Activated CD4-positive, alpha-beta T cell treated with anti-CD3 and anti-CD28 coated beads, Interleukin-2, amount 10 ng/mL, durations not matched to agents 24 days and 14 days (primary cell): Measurements from ENCODE around the gene DCK. TPM values are rescaled to one million over a fixed set of nuclear protein-coding genes. Genes with fewer than 3 reads are reported as not detected.
"Not testable (repeated sequence)": the region's sequence is repeated elsewhere in the genome, so short reads cannot be mapped to it uniquely, and the experiment has no call there.

Source experiments
- DNase-seq: peaks from one replicate; pipeline ENCODE4 v3.0.0; 2022
- H3K27ac Mint-ChIP-seq: one replicate; pipeline ENCODE4 v1.8.0; 2022; ENCODE audit warnings: mild to moderate bottlenecking, mixed read lengths
- H3K27me3 Mint-ChIP-seq: one replicate; pipeline ENCODE4 v1.8.0; 2022; ENCODE audit warnings: mixed read lengths
- H3K36me3 Mint-ChIP-seq: one replicate; pipeline ENCODE4 v1.8.0; 2022; ENCODE audit warnings: low read depth, mild to moderate bottlenecking, mixed read lengths
- H3K4me1 Mint-ChIP-seq: one replicate; pipeline ENCODE4 v1.8.0; 2021; ENCODE audit warnings: mixed read lengths
- H3K4me3 Mint-ChIP-seq: one replicate; pipeline ENCODE4 v1.8.0; 2022; ENCODE audit warnings: mild to moderate bottlenecking, moderate library complexity, mixed read lengths
- H3K9me3 Mint-ChIP-seq: one replicate; pipeline ENCODE4 v1.8.0; 2021; ENCODE audit warnings: mixed read lengths
- intact Hi-C: fragments of 100-400 bp; cut with micrococcal nuclease; formaldehyde crosslinking; loops from one replicate; pipeline ENCODE4 v1.15.1; 2023
- total RNA-seq: library from RNA; stranded (reverse); gene quantifications from 2 replicates; pipeline ENCODE4 v1.2.3, GENCODE V29; 2022

DCK gene
- total RNA-seq, 1 donor from 2014 or later: 37.0 TPM

DNA sequence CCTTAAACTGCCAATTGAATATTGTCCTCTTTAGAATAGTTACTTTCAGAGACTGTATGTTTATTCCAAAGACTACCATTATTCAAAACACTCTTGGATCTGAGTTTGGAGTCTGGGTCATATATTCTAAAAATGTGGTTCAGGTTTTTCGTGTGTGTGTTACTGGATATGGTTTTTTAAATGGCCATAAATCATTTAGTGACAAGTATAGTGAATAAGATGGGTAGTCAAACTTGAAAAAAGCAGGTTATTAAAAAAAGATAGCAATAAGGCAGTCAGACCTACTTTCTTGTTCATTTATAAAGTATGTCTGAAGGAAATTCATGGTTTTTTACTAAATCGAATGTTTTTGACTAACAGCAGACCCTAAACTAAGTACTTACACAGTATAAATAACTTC lies 59.3 kb downstream of the DCK start:
- Mint-ChIP-seq H3K4me1 (no peaks in the 10 kb centered on the region), H3K27ac (no peak overlapping the region), H3K4me3 (no peak overlapping the region), H3K36me3 (no peaks in the 10 kb centered on the region), H3K27me3 (no peaks in the 10 kb centered on the region), H3K9me3 (no peaks in the 10 kb centered on the region)
- no peak for DNase-seq
- intact Hi-C loops: no loop called here

DNA sequence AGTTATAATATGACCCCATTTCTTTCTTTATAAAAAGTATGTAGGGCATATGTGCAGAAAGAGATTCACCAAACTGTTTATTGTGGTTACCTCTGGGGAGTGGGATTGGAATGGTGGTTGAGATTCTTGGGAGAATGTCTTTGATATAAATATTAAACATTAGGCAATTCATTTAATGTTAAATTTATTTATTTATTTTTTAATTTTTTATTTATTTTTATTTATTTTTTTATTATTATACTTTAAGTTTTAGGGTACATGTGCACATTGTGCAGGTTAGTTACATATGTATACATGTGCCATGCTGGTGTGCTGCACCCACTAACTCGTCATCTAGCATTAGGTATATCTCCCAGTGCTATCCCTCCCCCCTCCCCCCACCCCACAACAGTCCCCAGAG lies 60.2 kb downstream of the DCK start:
- intact Hi-C loops, DNase-seq, H3K4me1 Mint-ChIP-seq, H3K27me3 Mint-ChIP-seq, H3K9me3 Mint-ChIP-seq, H3K4me3 Mint-ChIP-seq, H3K36me3 Mint-ChIP-seq, H3K27ac Mint-ChIP-seq: not testable (repeated sequence)

DNA sequence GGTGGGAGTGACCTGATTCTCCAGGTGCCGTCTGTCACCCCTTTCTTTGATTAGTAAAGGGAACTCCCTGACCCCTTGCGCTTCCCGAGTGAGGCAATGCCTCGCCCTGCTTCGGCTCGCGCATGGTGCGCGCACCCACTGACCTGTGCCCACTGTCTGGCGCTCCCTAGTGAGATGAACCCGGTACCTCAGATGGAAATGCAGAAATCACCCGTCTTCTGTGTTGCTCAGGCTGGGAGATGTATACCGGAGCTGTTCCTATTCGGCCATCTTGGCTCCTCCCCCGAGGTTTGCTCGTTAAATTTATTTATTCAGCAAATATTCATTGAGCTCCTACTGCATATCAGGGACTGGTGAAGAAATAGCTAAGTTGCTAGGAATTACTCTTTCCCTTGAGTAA lies 66.1 kb downstream of the DCK start:
- DNase-seq, H3K4me1 Mint-ChIP-seq, H3K36me3 Mint-ChIP-seq, H3K4me3 Mint-ChIP-seq, intact Hi-C loops, H3K9me3 Mint-ChIP-seq, H3K27ac Mint-ChIP-seq: not testable (repeated sequence)
- H3K27me3 Mint-ChIP-seq: peaks cover 10% of the 10 kb centered on the region

DNA sequence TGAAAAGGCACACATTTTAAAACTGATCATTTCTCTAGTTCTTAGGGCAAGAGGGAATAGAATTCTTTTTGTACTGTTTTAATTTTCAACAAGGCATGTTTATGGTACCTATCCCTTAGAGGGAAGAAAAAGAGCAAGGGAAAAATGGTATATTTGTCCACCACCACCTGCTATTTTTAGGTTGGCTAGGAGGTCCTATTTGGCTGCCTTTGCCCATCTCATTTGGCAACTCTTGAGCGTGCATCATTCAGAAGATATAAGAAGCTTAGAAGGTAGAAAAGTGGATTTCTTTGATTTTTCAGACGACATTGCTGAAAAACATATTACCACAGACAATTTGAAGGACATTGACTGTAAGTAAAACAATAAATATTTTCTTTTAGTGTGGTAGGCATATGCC lies 69.0 kb downstream of the DCK start:
- H3K4me3 Mint-ChIP-seq: no peak overlapping the region
- H3K27me3 Mint-ChIP-seq: peaks cover 12% of the 10 kb centered on the region
- H3K27ac Mint-ChIP-seq: no peak overlapping the region
- intact Hi-C loops: no loop called here
- no peak for DNase-seq
- no peaks in the 10 kb centered on the region for H3K36me3 Mint-ChIP-seq
- H3K4me1 Mint-ChIP-seq: no peaks in the 10 kb centered on the region
- no peaks in the 10 kb centered on the region for H3K9me3 Mint-ChIP-seq

DNA sequence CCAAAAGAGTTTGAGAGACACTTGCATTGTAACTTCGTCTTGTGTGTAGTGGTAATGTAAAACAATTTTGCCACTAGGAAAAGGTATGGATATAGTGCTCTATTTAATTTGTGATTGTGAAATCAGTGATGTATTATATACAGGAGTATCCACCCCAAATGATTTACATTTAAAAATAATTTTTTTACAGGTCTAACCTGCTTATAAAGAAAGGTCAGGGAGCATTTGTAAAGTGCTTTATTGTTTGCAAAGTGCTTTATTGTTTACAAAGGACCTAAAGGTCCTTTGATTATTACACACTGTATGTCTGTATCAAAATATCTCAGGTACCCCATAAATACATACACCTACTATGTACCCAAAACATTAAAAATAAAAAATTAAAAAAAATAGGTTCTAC lies 70.3 kb downstream of the DCK start:
- Mint-ChIP-seq H3K27me3 (peaks cover 12% of the 10 kb centered on the region), H3K27ac (no peak overlapping the region), H3K4me3 (no peak overlapping the region), H3K36me3 (no peaks in the 10 kb centered on the region), H3K9me3 (no peaks in the 10 kb centered on the region), H3K4me1 (no peaks in the 10 kb centered on the region)
- intact Hi-C loops: no loop called here
- DNase-seq: no peak

DNA sequence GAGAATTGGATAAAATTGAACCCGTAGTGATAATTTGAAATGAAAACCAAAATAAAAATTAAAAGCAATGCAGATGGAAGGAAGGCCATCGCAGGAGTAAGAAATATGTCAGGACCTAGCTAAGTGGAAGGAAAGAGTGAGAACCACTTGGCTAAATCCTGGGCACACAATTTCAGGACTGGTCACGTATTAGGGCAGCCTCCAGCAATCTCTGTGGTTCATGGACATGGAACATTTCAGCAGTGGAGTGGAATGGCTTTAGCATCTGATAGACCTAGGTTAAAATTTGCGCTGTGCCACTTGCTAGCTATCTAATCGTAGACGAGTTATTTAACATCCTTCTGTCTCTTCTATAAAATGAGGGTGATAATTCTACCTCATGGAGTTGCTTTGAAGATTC lies 71.1 kb downstream of the DCK start:
- intact Hi-C loops: no loop called here
- no peaks in the 10 kb centered on the region for H3K9me3 Mint-ChIP-seq
- H3K4me1 Mint-ChIP-seq: no peaks in the 10 kb centered on the region
- H3K36me3 Mint-ChIP-seq: no peaks in the 10 kb centered on the region
- H3K27me3 Mint-ChIP-seq: peaks cover 12% of the 10 kb centered on the region
- no peak for DNase-seq
- no peak overlapping the region for H3K4me3 Mint-ChIP-seq
- H3K27ac Mint-ChIP-seq: no peak overlapping the region

DNA sequence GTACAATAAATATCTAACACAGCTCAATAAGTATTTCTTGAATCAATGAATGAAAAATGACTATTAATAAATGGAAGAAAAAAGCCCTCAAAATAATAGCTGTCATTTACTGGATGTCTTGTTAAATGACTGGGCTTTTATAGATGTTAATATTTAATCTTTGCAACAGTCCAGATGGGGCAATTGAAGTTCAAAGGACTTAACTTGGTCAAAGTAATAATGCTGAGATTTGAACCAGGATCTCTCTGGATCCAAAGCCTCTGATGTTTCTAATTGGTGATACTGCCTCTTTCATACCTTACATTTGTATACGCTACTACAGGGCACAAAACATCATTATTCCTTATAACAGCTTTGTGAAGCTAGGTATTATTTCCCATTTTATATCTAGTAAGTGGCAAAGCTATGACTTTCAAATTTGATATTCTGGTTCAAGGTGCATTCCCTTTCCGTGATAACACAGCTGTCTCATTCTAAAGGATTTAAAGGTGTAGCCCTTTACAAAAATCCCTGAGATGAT lies 72.6 kb downstream of the DCK start:
- Mint-ChIP-seq H3K27ac (no peak overlapping the region), H3K9me3 (no peaks in the 10 kb centered on the region), H3K4me3 (no peak overlapping the region), H3K27me3 (peaks cover 16% of the 10 kb centered on the region), H3K4me1 (no peaks in the 10 kb centered on the region), H3K36me3 (no peaks in the 10 kb centered on the region)
- intact Hi-C loops: no loop called here
- DNase-seq: no peak

DNA sequence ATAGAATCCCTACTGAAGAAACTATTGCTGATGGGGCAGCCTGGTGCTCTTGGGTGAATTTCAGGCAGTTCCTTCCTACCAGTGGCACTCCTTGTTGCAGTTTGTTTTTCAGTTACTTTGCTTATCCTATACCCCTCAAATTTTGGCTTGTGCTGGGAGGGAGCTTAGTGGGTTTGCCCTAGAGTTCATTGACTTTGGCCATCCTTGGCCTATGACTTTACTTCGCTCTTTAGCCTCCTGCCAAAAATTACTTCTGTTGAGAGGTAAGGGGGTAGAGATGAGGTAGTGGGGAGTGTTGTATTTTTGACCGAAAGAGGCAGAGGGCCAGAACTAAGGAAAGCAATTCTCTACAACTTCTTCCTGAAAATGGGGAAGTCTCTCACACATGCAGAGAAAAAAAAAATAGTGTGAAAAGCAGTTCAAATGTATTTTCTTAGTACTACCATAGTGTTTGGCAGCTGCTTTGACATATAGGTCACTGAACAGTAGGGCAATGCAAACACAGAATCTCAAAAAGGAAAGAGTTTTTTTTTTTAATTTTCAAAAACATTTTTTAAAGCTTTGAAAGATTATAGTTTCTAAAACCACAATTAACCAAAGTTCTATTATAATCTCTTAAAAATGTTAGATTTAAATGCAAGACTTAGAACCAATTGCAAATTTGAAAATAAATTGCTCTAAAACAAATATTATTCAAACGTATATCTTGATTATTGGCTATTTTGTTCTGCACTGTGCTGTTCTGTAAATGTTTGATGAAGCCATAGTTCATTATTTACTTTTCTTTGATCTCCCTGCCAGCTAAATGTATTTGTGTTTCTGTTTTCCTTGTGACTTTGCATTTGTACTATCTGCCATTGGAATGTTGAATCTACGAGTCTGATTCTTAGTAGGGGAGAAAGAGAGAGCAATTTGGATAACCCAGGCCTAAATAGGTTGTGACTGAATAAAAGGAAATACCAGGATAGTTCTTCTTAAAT lies 73.6 kb downstream of the DCK start:
- H3K27me3 Mint-ChIP-seq: peaks cover 12% of the 10 kb centered on the region
- DNase-seq: no peak
- no peaks in the 10 kb centered on the region for H3K4me1 Mint-ChIP-seq
- H3K27ac Mint-ChIP-seq: no peak overlapping the region
- no peaks in the 10 kb centered on the region for H3K9me3 Mint-ChIP-seq
- no peak overlapping the region for H3K4me3 Mint-ChIP-seq
- intact Hi-C loops: no loop called here
- no peaks in the 10 kb centered on the region for H3K36me3 Mint-ChIP-seq

DNA sequence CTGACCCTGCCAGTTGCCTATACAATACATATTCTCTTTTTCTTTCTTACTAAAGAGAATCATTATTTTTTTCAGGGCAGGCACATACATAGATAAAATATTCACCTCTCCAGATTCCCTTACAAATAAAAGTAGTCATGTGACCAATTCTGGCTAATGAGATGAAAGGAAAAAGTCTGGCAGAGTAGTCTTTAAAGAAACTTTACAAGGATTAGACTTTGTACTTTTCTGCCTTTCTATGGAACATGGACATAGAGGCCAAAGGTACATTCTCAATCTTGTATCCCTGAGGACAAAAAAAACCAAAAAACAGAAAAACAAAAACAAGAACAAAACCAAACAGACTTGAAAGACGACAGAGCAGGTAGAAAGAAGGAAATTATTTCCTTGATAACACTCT lies 75.6 kb downstream of the DCK start:
- Mint-ChIP-seq H3K36me3 (no peaks in the 10 kb centered on the region), H3K4me3 (no peak overlapping the region), H3K9me3 (no peaks in the 10 kb centered on the region), H3K27me3 (peaks cover 14% of the 10 kb centered on the region), H3K27ac (no peak overlapping the region), H3K4me1 (no peaks in the 10 kb centered on the region)
- intact Hi-C loops: no loop called here
- no peak for DNase-seq

DNA sequence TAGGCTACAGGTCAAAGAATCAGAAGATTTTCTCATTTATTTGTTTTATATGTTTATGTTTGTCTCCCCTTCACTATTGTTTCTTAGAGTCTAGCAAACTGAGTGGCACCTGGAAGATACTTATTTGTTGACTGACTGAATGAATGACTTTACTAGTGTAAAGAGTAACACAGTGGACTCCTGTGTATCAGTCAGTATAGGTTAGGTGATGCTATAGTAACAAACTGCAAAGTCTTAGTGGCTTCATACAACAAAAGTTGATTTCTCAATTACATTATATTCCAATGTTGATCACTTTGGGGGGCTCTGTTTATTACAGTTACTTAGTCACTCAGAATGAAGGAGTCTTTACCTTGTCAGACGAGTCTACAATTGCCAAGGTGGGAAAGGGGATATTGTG lies 76.6 kb downstream of the DCK start:
- H3K36me3 Mint-ChIP-seq: no peaks in the 10 kb centered on the region
- DNase-seq: no peak
- intact Hi-C loops: no loop called here
- H3K9me3 Mint-ChIP-seq: no peaks in the 10 kb centered on the region
- H3K27me3 Mint-ChIP-seq: peaks cover 14% of the 10 kb centered on the region
- no peak overlapping the region for H3K4me3 Mint-ChIP-seq
- no peak overlapping the region for H3K27ac Mint-ChIP-seq
- H3K4me1 Mint-ChIP-seq: no peaks in the 10 kb centered on the region

DNA sequence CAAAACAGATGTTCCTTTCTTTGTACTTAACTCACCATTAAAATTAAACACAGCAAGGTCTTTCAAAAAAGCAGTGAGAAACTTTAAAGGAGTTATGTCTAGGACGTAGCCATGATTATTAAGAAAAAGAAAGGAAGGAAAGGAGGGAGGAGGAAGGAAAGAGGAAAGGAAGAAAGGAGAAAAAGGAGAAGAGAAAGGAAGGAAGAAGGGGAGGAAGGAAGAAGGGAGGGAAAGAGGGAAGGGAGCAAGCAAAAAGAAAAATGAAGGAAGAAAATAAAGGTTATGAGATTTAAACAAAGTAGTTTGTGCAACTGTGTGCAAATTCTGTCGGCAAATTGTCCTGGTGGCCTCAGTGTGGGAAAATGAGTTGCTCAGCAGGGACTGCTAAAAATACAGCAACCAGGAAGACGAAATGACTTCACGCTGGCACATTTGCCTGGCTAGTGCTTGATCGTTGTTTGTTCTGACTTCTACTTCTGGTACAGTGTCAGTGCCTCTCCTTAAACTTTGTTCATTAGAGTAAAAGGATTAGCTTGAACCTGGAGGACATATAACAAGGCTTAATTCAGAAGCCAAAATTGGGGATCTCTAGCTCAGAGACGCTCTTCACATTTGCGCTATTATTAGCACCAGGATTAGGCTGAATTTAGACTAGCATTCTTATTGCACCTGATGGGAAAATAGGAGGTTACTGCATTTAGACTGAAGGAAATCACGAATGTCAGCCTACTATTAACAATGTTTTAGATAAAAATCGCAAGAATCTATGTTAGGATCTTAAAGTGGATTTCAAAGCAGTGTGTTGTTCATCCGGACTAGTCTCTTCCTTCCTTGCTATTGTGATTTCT lies 81.2 kb downstream of the DCK start:
- intact Hi-C loops: no loop called here
- Mint-ChIP-seq H3K4me1 (no peaks in the 10 kb centered on the region), H3K27ac (no peak overlapping the region)

More for the DNA sequence above, 81.2 kb downstream of the DCK start:
- DNase-seq: no peak
- H3K36me3 Mint-ChIP-seq: no peaks in the 10 kb centered on the region
- H3K27me3 Mint-ChIP-seq: peaks cover 15% of the 10 kb centered on the region
- no peak overlapping the region for H3K4me3 Mint-ChIP-seq
- H3K9me3 Mint-ChIP-seq: no peaks in the 10 kb centered on the region
